ENCODE measurements around the gene MRPL23.
A peak's percentile ranks its signal among the peaks of the same experiment; 100 is the strongest.

Gene MRPL23

DNA sequence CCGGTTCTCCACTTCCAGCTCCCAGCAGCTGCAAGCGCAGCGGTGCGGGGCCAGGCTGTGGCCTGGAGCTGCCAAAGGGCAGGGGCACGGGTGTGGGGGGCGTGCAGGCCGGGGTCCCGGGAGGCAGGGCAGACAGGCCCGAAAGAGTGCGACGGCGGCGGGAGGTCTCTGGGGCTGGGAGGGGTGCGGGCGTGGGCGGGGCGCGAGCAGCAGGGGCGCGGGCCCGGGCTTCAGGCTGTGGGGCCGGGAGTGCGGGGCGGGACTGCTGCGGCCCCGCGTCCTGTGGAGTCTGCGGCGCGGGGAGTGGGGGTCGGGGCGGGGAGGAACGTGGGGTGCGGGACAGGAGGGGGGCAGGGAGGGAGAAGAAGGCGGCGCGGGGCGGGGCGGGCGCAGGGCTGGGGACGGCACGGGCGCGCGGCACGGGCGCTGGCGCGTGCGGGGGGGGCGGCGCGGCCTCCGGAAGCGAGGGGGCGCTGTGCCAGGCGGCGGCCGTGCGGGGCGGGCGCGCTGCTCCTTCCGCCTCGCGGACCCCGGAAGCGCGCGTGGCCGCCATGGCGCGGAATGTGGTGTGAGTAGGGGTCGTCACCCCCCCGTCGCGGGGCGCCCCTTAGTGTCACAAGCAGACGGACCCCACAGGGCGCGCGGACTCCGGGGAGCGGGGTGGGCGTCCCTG lies at the start of gene MRPL23:
Gene MRPL23 (plus strand): TSS at position 521 of the 673 bp plus-strand sequence. CDS start 31 bp downstream, at position 552.
- H3K36me3 ChIP-seq (ENCODE audit: insufficient read depth, low read length) = no peaks in the 10 kb centered on the region
- H3K9ac ChIP-seq (ENCODE audit: low read depth, low read length) = no peak within 1 kb of the TSS
- no peaks in the 10 kb centered on the region for H3K4me1 ChIP-seq (ENCODE audit: insufficient read depth, low read length)
- no peaks in the 10 kb centered on the region for H3K9me3 ChIP-seq (ENCODE audit: control insufficient read depth, insufficient read depth, low read length)

DNA sequence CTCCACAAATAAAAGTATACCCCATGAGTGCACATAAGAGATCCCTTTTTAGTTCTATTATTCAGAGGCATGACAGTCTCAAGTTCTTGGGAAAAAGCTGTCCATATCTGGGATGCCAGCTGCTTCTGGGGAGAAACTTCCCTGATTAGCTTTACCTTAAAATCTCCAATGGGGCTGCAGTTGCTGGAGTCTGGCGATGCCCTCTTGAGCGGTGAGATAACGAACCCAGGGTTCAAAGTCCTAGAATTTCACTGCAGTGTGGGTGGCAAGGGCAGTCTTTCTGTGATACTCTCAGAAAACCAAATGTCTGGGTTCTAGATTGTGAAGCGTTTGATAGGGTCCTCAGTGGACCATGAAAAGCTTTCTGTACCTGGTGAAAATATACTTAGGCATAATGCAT lies 48.0 kb upstream of the MRPL23 start:
- no peaks in the 10 kb centered on the region; the same call in 1 of the 2 replicates for H3K4me1 ChIP-seq (ENCODE audit: insufficient read depth, low read length)
- no peaks in the 10 kb centered on the region for H3K36me3 ChIP-seq (ENCODE audit: insufficient read depth, low read length)
- H3K9me3 ChIP-seq (ENCODE audit: control insufficient read depth, insufficient read depth, low read length) = no peaks in the 10 kb centered on the region
- H3K9ac ChIP-seq (ENCODE audit: low read depth, low read length) = no peak overlapping the region

DNA sequence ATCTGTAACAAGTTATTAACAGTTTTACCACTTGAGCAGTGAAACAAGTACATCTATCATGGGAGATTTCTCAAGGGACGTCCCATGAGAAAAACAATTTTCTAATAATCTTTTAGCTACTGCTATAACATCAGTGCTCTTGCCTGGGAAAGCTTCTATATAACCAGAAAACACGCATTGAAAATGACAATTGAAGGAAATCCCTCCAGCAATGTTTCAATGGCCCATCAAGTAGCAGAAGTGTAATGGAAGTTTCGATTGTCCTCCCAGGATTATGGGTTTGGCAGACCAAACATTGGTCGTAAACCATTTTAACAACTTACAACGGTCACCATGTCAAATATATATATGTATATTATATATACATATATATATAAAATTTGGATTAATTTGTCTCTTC lies 47.4 kb upstream of the MRPL23 start:
- H3K4me1 ChIP-seq (ENCODE audit: insufficient read depth, low read length) = no peaks in the 10 kb centered on the region; the same call in 1 of the 2 replicates
- no peaks in the 10 kb centered on the region for H3K9me3 ChIP-seq (ENCODE audit: control insufficient read depth, insufficient read depth, low read length)
- no peak overlapping the region for H3K9ac ChIP-seq (ENCODE audit: low read depth, low read length)
- no peaks in the 10 kb centered on the region for H3K36me3 ChIP-seq (ENCODE audit: insufficient read depth, low read length)

DNA sequence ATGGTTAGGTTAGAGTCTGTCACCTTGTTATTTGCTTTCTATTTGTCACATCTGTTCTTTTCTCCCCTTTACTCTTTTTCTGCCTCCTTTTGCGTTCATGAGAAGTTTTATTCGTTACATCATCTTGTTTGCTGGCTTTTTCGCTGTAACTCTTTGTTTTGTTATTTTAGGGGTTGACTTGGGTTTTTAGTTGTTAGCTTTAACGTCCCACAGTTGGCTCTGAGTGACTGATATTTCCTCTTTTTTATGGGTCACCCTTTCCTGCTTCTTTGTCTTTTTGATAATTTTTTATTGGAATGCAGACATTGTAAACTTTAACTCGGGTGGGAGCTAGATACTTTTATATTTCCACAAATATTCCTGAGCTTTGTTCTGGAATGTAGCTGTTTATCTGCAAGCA lies 41.0 kb upstream of the MRPL23 start:
- no peaks in the 10 kb centered on the region for H3K9me3 ChIP-seq (ENCODE audit: control insufficient read depth, insufficient read depth, low read length)
- no peaks in the 10 kb centered on the region for H3K36me3 ChIP-seq (ENCODE audit: insufficient read depth, low read length)
- peaks cover 28% of the 10 kb centered on the region for H3K4me1 ChIP-seq (ENCODE audit: insufficient read depth, low read length)
- no peak overlapping the region for H3K9ac ChIP-seq (ENCODE audit: low read depth, low read length)

DNA sequence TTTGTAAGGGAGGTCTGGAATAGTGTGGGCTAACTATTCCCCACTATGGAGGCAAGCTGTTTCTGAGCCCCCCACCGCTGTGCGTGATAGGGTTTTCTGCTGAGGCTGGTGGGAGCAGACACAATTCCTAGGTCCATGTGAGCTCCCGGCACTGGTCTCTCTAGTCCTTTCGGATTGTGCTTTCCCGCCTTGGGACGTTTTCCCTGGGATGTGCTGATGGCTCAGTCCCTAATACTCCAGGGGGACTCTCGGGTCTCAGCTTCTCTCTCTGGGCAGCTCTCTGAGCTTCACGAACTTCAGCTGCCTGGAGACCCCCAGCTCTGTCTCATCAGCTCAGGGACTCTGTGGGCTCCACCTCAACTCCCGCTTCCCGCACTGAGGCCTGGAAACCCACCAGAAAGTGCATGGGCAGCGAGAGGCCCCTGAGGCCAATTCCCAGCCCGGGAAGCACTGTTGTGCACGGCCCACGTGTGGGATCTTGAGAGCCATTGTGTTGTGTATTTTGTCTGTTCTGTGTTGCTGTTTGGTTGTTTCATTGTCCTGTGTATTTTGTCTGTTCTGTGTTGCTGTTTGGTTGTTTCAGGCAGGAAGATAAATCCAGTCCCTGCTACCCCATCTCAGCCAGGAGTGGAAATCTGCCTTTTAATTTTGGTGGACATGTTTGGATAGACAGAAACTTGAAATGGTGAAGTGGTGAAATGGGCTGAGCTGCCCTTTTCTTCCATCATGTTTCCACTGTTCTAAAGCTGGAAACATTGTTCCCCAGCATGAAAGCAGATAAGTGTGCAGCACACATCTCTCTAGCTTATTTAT lies 40.3 kb upstream of the MRPL23 start:
- Histone ChIP-seq H3K36me3 (ENCODE audit: insufficient read depth, low read length) (no peaks in the 10 kb centered on the region), H3K4me1 (ENCODE audit: insufficient read depth, low read length) (peaks cover 28% of the 10 kb centered on the region), H3K9me3 (ENCODE audit: control insufficient read depth, insufficient read depth, low read length) (no peaks in the 10 kb centered on the region), H3K9ac (ENCODE audit: low read depth, low read length) (no peak overlapping the region)

DNA sequence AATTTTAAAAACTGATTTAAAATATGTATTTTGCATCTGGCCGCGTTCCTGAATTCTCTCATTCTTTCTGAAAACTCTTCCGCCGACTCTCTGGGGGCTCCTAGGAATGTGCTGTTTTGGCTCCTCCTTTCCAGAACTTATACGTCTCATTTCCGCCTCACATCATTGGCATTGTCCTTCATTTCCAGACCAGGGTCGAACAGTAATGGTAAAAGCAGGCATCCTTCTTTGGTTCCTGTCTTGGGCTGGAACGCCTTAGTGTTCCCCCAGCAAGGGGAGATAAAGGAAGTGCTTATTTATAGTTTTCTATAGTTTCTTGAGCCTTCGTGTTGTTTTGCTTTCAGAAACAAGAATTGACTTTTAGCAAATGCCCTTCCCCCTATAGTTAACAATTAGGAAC lies 38.5 kb upstream of the MRPL23 start:
- peaks cover 28% of the 10 kb centered on the region for H3K4me1 ChIP-seq (ENCODE audit: insufficient read depth, low read length)
- H3K9ac ChIP-seq (ENCODE audit: low read depth, low read length) = peak overlapping the region; percentile 15; the same call in 1 of the 2 replicates
- H3K9me3 ChIP-seq (ENCODE audit: control insufficient read depth, insufficient read depth, low read length) = no peaks in the 10 kb centered on the region

DNA sequence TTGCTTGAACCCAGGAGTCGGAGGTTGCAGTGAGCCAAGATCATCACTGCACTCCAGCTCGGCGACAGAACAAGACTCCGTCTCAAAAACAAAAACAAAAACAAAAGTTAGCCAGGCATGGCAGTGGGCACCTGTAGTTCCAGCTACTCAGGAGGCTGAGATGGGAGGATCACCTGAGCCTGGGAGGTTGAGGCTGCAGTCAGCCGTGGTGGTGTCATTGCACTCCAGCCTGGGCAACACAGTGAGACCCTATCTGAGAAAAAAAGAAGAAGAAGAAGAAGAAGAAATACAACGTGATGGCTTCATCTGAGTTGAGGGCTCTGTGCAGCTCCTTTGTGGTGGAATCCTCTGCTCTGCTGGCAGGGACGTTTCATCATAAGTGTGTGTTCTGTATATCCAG lies 37.6 kb upstream of the MRPL23 start:
- Histone ChIP-seq H3K36me3 (ENCODE audit: insufficient read depth, low read length) (no peaks in the 10 kb centered on the region), H3K9me3 (ENCODE audit: control insufficient read depth, insufficient read depth, low read length) (no peaks in the 10 kb centered on the region), H3K4me1 (ENCODE audit: insufficient read depth, low read length) (peaks cover 28% of the 10 kb centered on the region), H3K9ac (ENCODE audit: low read depth, low read length) (no peak overlapping the region)

More for the DNA sequence above, 38.5 kb upstream of the MRPL23 start:
- no peaks in the 10 kb centered on the region for H3K36me3 ChIP-seq (ENCODE audit: insufficient read depth, low read length)

DNA sequence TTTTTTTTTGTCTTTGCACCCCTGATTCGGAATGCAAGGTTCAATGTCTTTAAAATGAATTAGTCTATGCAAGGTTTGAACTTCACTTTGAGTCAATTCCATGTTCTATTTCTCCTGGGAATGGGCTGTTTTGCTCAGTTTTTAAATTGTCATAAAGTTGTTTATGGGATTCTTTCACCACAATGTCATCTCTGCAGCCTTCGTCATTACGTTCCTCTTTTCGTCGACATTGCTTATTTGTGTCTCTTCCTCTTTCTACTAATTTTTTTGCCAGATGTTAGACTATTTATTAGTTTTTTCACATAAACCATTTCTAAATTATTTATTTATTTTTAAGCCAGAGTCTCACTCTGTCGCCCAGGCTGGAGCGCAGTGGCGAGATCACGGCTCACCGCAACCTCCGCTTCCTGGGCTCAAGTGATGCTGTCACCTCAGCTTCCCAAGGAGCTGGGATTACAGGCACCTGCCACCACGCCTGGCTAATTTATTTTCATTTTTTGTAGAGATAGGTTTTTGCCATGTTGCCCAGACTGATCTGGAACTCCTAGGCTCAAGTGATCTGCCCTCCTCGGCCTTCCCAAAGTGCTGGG lies 34.7 kb upstream of the MRPL23 start:
- H3K4me1 ChIP-seq (ENCODE audit: insufficient read depth, low read length) = peaks cover 14% of the 10 kb centered on the region
- H3K36me3 ChIP-seq (ENCODE audit: insufficient read depth, low read length) = no peaks in the 10 kb centered on the region
- H3K9me3 ChIP-seq (ENCODE audit: control insufficient read depth, insufficient read depth, low read length) = no peaks in the 10 kb centered on the region
- no peak overlapping the region for H3K9ac ChIP-seq (ENCODE audit: low read depth, low read length)

DNA sequence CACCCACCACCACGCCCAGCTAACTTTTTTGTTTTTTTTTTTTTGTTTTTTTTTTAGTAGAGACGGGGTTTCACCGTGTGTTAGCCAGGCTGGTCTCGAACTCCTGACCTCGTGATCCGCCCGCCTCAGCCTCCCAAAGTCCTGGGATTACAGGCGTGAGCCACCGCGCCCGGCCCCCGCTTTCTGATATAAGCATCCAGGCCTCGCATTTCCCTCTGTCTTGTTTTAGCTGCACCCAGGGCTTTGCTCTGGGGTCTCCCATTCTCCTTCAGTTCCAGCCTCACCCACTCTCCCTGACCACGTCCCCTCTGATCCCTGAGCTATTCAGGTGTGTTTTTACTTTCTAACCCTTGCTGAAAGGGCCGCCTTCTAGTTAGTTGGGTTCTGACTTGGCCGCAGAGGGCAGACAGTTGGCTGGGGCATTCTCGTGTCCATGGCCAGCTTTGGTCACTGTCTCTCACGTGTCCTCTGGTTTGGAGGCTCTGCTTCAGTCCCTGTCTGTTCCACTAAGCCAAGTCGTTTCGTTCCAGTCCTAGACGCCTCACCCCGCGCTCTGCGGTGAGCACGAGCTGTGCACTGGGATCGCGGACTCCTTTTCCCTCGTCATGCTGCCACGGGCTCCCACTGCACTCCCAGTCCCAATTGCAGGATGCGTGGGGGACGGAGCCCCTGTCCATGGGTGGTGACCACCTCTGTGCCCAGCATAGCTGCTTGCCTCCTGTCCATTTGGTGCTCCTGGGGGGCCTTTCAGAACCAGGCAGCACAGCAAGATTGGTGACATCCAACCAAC lies 33.7 kb upstream of the MRPL23 start:
- Histone ChIP-seq H3K4me1 (ENCODE audit: insufficient read depth, low read length) (peaks cover 6% of the 10 kb centered on the region), H3K36me3 (ENCODE audit: insufficient read depth, low read length) (no peaks in the 10 kb centered on the region), H3K9ac (ENCODE audit: low read depth, low read length) (no peak overlapping the region), H3K9me3 (ENCODE audit: control insufficient read depth, insufficient read depth, low read length) (no peaks in the 10 kb centered on the region)

DNA sequence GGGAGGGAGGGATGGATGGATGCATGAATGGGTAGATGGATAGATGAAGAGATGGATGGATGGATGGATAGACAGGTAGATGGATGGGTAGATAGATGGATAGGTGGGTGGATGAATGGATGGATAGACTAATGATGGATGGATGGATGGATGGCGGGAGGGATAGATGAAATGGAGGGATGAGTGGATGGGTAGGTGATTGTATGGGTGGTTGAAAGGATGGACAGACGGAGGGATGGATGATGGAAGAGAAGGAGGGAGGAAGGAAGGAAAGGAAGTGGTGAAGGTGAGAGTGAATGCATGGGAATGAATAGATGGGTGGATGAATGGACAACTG lies 31.4 kb upstream of the MRPL23 start:
- no peaks in the 10 kb centered on the region for H3K36me3 ChIP-seq (ENCODE audit: insufficient read depth, low read length)
- H3K9me3 ChIP-seq (ENCODE audit: control insufficient read depth, insufficient read depth, low read length) = no peaks in the 10 kb centered on the region
- no peaks in the 10 kb centered on the region for H3K4me1 ChIP-seq (ENCODE audit: insufficient read depth, low read length)
- H3K9ac ChIP-seq (ENCODE audit: low read depth, low read length) = no peak overlapping the region

DNA sequence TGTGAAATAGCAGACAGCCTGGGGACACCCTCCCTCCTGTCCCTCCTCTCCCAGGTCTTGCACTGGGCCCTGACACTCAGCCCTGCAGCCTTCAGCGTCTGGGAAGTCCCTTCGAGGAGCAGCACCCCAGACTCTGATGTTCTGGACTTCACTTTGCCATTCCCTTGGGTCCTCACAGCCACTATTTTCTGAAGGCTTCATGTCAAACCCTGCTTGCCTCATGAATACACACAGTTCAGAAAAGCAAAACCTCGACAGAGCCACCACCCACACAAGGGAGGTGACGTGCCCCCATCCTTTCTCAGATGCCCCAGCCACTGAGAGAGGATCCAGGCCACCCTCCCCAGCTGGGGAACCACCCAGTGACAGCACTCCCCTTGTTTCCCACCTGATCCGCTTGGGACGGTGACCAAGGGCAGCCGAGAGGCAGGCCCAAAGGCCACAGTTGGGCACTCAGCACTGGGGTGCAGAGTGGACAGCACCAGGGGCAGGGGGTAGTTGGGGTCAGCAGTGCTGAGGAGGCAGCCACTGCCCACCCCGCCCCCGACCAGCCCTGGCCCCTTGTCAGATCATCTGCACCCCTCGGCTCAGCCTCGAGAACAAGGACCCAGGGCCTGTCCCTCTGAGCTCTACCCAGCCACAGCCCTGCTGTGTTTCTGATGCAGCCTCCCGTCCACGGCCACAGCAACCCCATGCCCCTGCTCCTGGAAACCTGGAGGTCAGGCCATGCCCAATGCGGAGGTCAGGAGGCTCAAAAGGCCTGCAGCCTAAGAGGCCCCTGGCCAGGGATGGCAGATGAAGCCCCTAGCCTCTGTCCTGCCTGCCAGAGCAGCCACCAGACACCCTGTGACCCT lies 30.8 kb upstream of the MRPL23 start:
- Histone ChIP-seq H3K4me1 (ENCODE audit: insufficient read depth, low read length) (no peaks in the 10 kb centered on the region), H3K36me3 (ENCODE audit: insufficient read depth, low read length) (no peaks in the 10 kb centered on the region), H3K9me3 (ENCODE audit: control insufficient read depth, insufficient read depth, low read length) (no peaks in the 10 kb centered on the region), H3K9ac (ENCODE audit: low read depth, low read length) (no peak overlapping the region)

DNA sequence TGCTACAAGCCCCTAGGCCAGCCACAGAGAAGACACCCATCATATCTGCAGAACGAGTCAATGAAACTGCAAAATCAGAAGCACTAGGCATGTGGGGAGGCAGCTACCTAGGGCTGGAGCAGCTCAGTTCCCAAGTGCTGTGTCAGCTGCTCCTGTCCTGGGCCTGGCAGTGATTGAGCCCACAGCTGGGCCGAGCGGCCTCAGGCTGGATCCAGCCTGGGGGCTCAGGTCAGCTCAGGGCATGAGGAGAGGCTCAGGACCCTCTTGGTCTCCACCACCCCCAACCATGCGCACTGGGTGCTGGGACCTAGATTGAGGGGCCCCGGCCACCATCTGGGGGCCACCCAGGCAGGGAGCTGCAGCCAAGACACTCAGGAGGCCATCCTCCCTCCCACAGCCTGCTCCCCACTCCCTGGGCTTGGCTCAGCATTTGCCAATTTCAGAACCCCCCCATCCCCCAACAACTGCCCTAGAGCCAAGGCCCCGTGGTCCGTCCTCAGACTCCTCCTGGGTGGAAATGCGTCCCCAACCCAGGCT lies 30.1 kb upstream of the MRPL23 start:
- Histone ChIP-seq H3K4me1 (ENCODE audit: insufficient read depth, low read length) (no peaks in the 10 kb centered on the region), H3K9me3 (ENCODE audit: control insufficient read depth, insufficient read depth, low read length) (no peaks in the 10 kb centered on the region), H3K9ac (ENCODE audit: low read depth, low read length) (no peak overlapping the region), H3K36me3 (ENCODE audit: insufficient read depth, low read length) (no peaks in the 10 kb centered on the region)

DNA sequence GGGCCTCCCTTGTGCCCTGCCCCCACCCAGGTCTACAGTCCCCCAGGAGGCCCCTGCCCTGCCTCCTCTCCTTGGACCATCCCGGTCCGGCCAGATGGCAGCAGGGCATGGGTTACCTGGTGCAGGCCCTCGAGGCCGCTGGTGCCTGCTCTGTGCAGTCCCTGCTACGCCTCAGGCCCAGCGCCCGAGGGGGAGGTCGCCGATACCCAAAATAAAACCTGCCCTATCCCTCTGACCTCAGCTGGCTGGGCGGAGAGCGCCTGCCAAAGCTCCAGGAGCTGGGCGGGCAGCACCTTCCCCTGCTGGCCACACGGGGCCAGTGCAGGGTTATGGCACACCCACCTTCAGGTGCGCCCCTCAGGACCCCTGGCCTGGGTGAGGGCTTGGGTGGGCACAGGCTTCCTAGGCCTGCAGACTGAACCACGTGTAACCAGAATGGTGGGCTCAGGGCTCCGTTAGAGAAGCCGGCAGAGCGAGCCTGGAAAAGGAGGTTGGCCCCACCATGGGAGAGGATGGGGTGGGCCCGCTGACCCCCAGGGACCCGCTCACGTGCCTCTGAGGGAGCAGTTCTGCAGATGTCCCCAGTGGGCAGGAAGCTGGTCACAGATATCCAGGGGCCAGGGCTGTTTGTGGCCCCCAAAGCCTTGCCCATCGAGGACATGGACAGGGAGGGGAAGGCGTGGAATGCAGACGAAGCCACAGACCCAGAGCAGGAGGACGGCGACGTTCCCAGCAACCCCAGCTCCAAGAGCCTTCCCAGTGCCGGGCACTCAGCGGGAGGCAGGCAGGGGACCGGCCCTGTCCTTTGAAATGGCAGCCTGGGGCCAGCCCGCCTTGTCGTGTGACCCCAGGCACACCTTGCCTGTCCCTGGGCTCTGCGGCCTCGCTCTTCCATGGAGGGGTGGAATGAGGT lies 29.4 kb upstream of the MRPL23 start:
- no peaks in the 10 kb centered on the region for H3K36me3 ChIP-seq (ENCODE audit: insufficient read depth, low read length)
- H3K9me3 ChIP-seq (ENCODE audit: control insufficient read depth, insufficient read depth, low read length) = no peaks in the 10 kb centered on the region
- H3K4me1 ChIP-seq (ENCODE audit: insufficient read depth, low read length) = no peaks in the 10 kb centered on the region
- H3K9ac ChIP-seq (ENCODE audit: low read depth, low read length) = no peak overlapping the region

All from ES-I3 (cell line).